22Rv1 (cell line): ENCODE measurements around the gene DNAH8.

Source experiments
- ZFX ChIP-seq: fragments of 450-650 bp; IDR thresholded peaks from 2 replicates; pipeline ENCODE4 v1.6.1; 2017; ENCODE audit warnings: antibody characterized with exemption, borderline replicate concordance
- TF ChIP-seq, protein P1 (sequence below): fragments of 450-650 bp; IDR thresholded peaks from 2 replicates; pipeline ENCODE4 v1.5.1; 2017; ENCODE audit warnings: mild to moderate bottlenecking

DNA sequence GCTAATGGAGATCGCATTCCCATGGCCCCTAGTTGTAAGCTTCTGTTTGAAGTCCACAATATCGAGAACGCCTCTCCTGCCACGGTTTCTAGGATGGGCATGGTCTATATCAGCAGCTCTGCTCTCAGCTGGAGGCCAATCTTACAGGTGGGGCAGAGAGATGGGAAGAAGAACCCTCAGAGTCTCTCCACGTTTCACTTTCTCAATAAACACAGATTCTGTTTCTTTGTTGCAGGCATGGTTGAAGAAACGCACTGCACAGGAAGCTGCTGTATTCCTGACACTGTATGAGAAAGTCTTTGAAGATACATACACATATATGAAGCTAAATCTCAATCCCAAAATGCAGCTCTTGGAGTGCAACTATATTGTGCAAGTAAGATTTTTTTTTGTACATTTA is 157.9 kb downstream of the DNAH8 start:
- TF ChIP-seq, protein P1, sequence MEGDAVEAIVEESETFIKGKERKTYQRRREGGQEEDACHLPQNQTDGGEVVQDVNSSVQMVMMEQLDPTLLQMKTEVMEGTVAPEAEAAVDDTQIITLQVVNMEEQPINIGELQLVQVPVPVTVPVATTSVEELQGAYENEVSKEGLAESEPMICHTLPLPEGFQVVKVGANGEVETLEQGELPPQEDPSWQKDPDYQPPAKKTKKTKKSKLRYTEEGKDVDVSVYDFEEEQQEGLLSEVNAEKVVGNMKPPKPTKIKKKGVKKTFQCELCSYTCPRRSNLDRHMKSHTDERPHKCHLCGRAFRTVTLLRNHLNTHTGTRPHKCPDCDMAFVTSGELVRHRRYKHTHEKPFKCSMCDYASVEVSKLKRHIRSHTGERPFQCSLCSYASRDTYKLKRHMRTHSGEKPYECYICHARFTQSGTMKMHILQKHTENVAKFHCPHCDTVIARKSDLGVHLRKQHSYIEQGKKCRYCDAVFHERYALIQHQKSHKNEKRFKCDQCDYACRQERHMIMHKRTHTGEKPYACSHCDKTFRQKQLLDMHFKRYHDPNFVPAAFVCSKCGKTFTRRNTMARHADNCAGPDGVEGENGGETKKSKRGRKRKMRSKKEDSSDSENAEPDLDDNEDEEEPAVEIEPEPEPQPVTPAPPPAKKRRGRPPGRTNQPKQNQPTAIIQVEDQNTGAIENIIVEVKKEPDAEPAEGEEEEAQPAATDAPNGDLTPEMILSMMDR = no peak
- no peak for TF ChIP-seq ZFX
